ENCODE data around the gene RGS9.

The RGS9 gene

GRCh38 chr17:65181237-65182061 lies 44.3 kb downstream of the RGS9 start:
- peaks cover 18 to 23% of the 10 kb centered on the region in 2 experiments for H3K4me1 ChIP-seq (ENCODE audit: control insufficient read depth in 1 of 2, insufficient read depth in 1 of 2, low read depth in 1 of 2, low read length in 1 of 2)
- H3K36me3 ChIP-seq, result no peaks in the 10 kb centered on the region
- no peak for TF ChIP-seq CTCF (IDR thresholded peaks at IDR 0.05)
- H3K9me3 ChIP-seq, result no peaks in the 10 kb centered on the region
- H3K4me3 ChIP-seq (ENCODE audit: low read depth in 1 of 2, low read length in 1 of 2), result no peak overlapping the region
- no peaks in the 10 kb centered on the region for H3K27me3 ChIP-seq
- peak overlapping the region; percentile 64 for H3K27ac ChIP-seq

GRCh38 chr17:65182233-65182632 lies 45.1 kb downstream of the RGS9 start:
- no peak for TF ChIP-seq CTCF (IDR thresholded peaks at IDR 0.05)
- Histone ChIP-seq H3K9me3 (no peaks in the 10 kb centered on the region), H3K27ac (peak overlapping the region; percentile 64), H3K4me1 (ENCODE audit: control insufficient read depth in 1 of 2, insufficient read depth in 1 of 2, low read depth in 1 of 2, low read length in 1 of 2) (peaks cover 18 to 23% of the 10 kb centered on the region in 2 experiments), H3K27me3 (no peaks in the 10 kb centered on the region), H3K36me3 (no peaks in the 10 kb centered on the region), H3K4me3 (ENCODE audit: low read depth in 1 of 2, low read length in 1 of 2) (no peak overlapping the region)

- Histone ChIP-seq H3K9me3 (no peaks in the 10 kb centered on the region), H3K36me3 (no peaks in the 10 kb centered on the region), H3K27me3 (no peaks in the 10 kb centered on the region), H3K27ac (no peak overlapping the region), H3K4me1 (ENCODE audit: control insufficient read depth in 1 of 2, insufficient read depth in 1 of 2, low read depth in 1 of 2, low read length in 1 of 2) (peaks cover 18 to 23% of the 10 kb centered on the region in 2 experiments), H3K4me3 (ENCODE audit: low read depth in 1 of 2, low read length in 1 of 2) (no peak overlapping the region)
- no peak for TF ChIP-seq CTCF (IDR thresholded peaks at IDR 0.05)
Measured at GRCh38 chr17:65183736-65184135, 46.6 kb downstream of the RGS9 start.

- Histone ChIP-seq H3K4me3 (ENCODE audit: low read depth in 1 of 2, low read length in 1 of 2) (no peak overlapping the region), H3K27me3 (no peaks in the 10 kb centered on the region), H3K36me3 (no peaks in the 10 kb centered on the region), H3K9me3 (no peaks in the 10 kb centered on the region), H3K4me1 (ENCODE audit: control insufficient read depth in 1 of 2, insufficient read depth in 1 of 2, low read depth in 1 of 2, low read length in 1 of 2) (peaks cover 18 to 23% of the 10 kb centered on the region in 2 experiments), H3K27ac (no peak overlapping the region)
- TF ChIP-seq CTCF (IDR thresholded peaks at IDR 0.05), result no peak
Measured at GRCh38 chr17:65184235-65184959, 47.2 kb downstream of the RGS9 start.

GRCh38 chr17:65185062-65185461 lies 47.9 kb downstream of the RGS9 start:
- no peaks in the 10 kb centered on the region for H3K9me3 ChIP-seq
- H3K4me3 ChIP-seq (ENCODE audit: low read depth in 1 of 2, low read length in 1 of 2), result no peak overlapping the region
- no peak overlapping the region for H3K27ac ChIP-seq
- H3K4me1 ChIP-seq (ENCODE audit: control insufficient read depth in 1 of 2, insufficient read depth in 1 of 2, low read depth in 1 of 2, low read length in 1 of 2), result peaks cover 18 to 23% of the 10 kb centered on the region in 2 experiments
- H3K27me3 ChIP-seq, result no peaks in the 10 kb centered on the region
- TF ChIP-seq CTCF (IDR thresholded peaks at IDR 0.05), result no peak
- H3K36me3 ChIP-seq, result no peaks in the 10 kb centered on the region

Measured in neutrophil (primary cell).